Measurements from ENCODE around the gene IFT81.

IFT81 gene

GRCh38 chr12:110149086-110149660 lies 25.0 kb downstream of the IFT81 start:
- no peak for DNase-seq (ENCODE audit: low read depth)

- DNase-seq (ENCODE audit: low read depth), result no peak
Observed at GRCh38 chr12:110156766-110157165, 32.6 kb downstream of the IFT81 start.

- no peak for DNase-seq (ENCODE audit: low read depth)
Observed at GRCh38 chr12:110157539-110157938, 33.4 kb downstream of the IFT81 start.

GRCh38 chr12:110159671-110160245 lies 35.6 kb downstream of the IFT81 start:
- DNase-seq (ENCODE audit: low read depth), result no peak

- DNase-seq (ENCODE audit: low read depth), result no peak
Observed at GRCh38 chr12:110165540-110166159, 41.5 kb downstream of the IFT81 start.

GRCh38 chr12:110168732-110169455 lies 44.7 kb downstream of the IFT81 start:
- DNase-seq (ENCODE audit: low read depth), result no peak

- DNase-seq (ENCODE audit: low read depth), result no peak
Observed at GRCh38 chr12:110170535-110171185, 46.5 kb downstream of the IFT81 start.

- no peak for DNase-seq (ENCODE audit: low read depth)
Observed at GRCh38 chr12:110171186-110171538, 47.0 kb downstream of the IFT81 start.

GRCh38 chr12:110171636-110172035 lies 47.5 kb downstream of the IFT81 start:
- no peak for DNase-seq (ENCODE audit: low read depth)

- no peak for DNase-seq (ENCODE audit: low read depth)
Observed at GRCh38 chr12:110174373-110174996, 50.3 kb downstream of the IFT81 start.

GRCh38 chr12:110175201-110175600 lies 51.0 kb downstream of the IFT81 start:
- no peak for DNase-seq (ENCODE audit: low read depth)

- peak; percentile 69 for DNase-seq (ENCODE audit: low read depth)
Observed at GRCh38 chr12:110176745-110177144, 52.6 kb downstream of the IFT81 start.

GRCh38 chr12:110179291-110179690 lies 55.1 kb downstream of the IFT81 start:
- peak; percentile 88 for DNase-seq (ENCODE audit: low read depth)

GRCh38 chr12:110180591-110181005 lies 56.4 kb downstream of the IFT81 start:
- DNase-seq (ENCODE audit: low read depth), result peak; percentile 92

- no peak for DNase-seq (ENCODE audit: low read depth)
Observed at GRCh38 chr12:110182281-110182680, 58.1 kb downstream of the IFT81 start.

- DNase-seq (ENCODE audit: low read depth), result no peak
Observed at GRCh38 chr12:110183386-110183785, 59.2 kb downstream of the IFT81 start.

- DNase-seq (ENCODE audit: low read depth), result no peak
Observed at GRCh38 chr12:110185626-110186025, 61.5 kb downstream of the IFT81 start.

- DNase-seq (ENCODE audit: low read depth), result no peak
Observed at GRCh38 chr12:110186059-110186458, 61.9 kb downstream of the IFT81 start.

- DNase-seq (ENCODE audit: low read depth), result no peak
Observed at GRCh38 chr12:110193196-110193595, 69.0 kb downstream of the IFT81 start.

GRCh38 chr12:110197003-110197402 lies 72.8 kb downstream of the IFT81 start:
- DNase-seq (ENCODE audit: low read depth), result no peak

- peak; percentile 50 for DNase-seq (ENCODE audit: low read depth)
Observed at GRCh38 chr12:110198386-110198785, 74.2 kb downstream of the IFT81 start.

All from EH (cell line).